SU-DHL-6 (cell line): ENCODE results near the gene HMHB1.
A peak's percentile ranks its signal among the peaks of the same experiment; 100 is the strongest.
"Not testable (repeated sequence)": the region's sequence is repeated elsewhere in the genome, so short reads cannot be mapped to it uniquely, and the experiment has no call there.

Source experiments
- H2AFZ ChIP-seq: fragments of 200-600 bp; sonication (generic); 2 replicates; pipeline ENCODE4 v1.6.1; 2014; ENCODE audit warnings: low read depth, mild to moderate bottlenecking, moderate library complexity, mixed read lengths, antibody characterized with exemption, low read length; ENCODE audit not compliant: severe bottlenecking
- H3F3A ChIP-seq: fragments of 200-600 bp; shearing (Covaris generic); 2 replicates; pipeline ENCODE4 v1.6.0; 2016; ENCODE audit warnings: antibody characterized with exemption, mild to moderate bottlenecking; ENCODE audit not compliant: insufficient read depth
- H3K27ac ChIP-seq: fragments of 200-600 bp; sonication (generic); 2 replicates; pipeline ENCODE4 v1.5.1; 2016; ENCODE audit warnings: low read depth, mild to moderate bottlenecking, low read length, moderate library complexity, mixed read lengths
- H3K27me3 ChIP-seq: fragments of 200-600 bp; sonication (generic), shearing (Covaris generic); 2 replicates; pipeline ENCODE4 v1.6.0; 2014; ENCODE audit warnings: mild to moderate bottlenecking, low read length
- H3K36me3 ChIP-seq: fragments of 200-600 bp; sonication (generic); 2 replicates; pipeline ENCODE4 v1.6.1; 2014; ENCODE audit warnings: mild to moderate bottlenecking, low read length, mixed read lengths
- H3K4me2 ChIP-seq: fragments of 300-600, 200-600 bp; shearing (Covaris generic), sonication (generic); 2 replicates; pipeline ENCODE4 v1.6.0; 2014; ENCODE audit warnings: low read length, low read depth, mild to moderate bottlenecking; ENCODE audit not compliant: poor library complexity, severe bottlenecking
- H3K4me3 ChIP-seq: fragments of 200-600 bp; sonication (generic); 2 replicates; pipeline ENCODE4 v1.5.1; 2014; ENCODE audit warnings: antibody characterized with exemption, low read length, mild to moderate bottlenecking, mixed read lengths; ENCODE audit not compliant: insufficient read depth, poor library complexity, severe bottlenecking
- H3K79me2 ChIP-seq: fragments of 200-600 bp; sonication (generic); 2 replicates; pipeline ENCODE4 v1.6.1; 2014; ENCODE audit warnings: mild to moderate bottlenecking, low read length, moderate library complexity; ENCODE audit not compliant: insufficient read depth
- H3K9ac ChIP-seq: fragments of 200-600 bp; sonication (generic); 2 replicates; pipeline ENCODE4 v1.7.0; 2014; ENCODE audit warnings: mild to moderate bottlenecking, low read length
- H3K9me2 ChIP-seq: fragments of 200-600 bp; sonication (generic); replicated peaks from 2 replicates; pipeline ENCODE4 v1.6.1; 2014; ENCODE audit warnings: low read length; ENCODE audit not compliant: insufficient read depth
- H3K9me3 ChIP-seq: fragments of 200-600 bp; sonication (generic); 2 replicates; pipeline ENCODE4 v1.6.1; 2014; ENCODE audit warnings: low read length, mixed read lengths; ENCODE audit not compliant: insufficient read depth
- H4K20me1 ChIP-seq: fragments of 200-600 bp; sonication (generic); 2 replicates; pipeline ENCODE4 v1.6.1; 2014; ENCODE audit warnings: low read depth, mild to moderate bottlenecking, antibody characterized with exemption, low read length, moderate library complexity, mixed read lengths
- CTCF ChIP-seq: fragments of 200-600 bp; sonication (generic); IDR thresholded peaks from one replicate; pipeline ENCODE4 v1.5.1; 2017; ENCODE audit warnings: antibody characterized with exemption, mild to moderate bottlenecking, low read length, moderate library complexity; ENCODE audit not compliant: insufficient read depth, poor library complexity, severe bottlenecking
- EZH2phosphoT487 ChIP-seq: fragments of 200-600 bp; sonication (generic), shearing (Covaris generic); conservative IDR thresholded peaks from 2 replicates; pipeline ENCODE4 v1.6.1; 2018; ENCODE audit warnings: mild to moderate bottlenecking, antibody characterized with exemption, low read length, moderate library complexity, mixed read lengths

HMHB1 gene

DNA sequence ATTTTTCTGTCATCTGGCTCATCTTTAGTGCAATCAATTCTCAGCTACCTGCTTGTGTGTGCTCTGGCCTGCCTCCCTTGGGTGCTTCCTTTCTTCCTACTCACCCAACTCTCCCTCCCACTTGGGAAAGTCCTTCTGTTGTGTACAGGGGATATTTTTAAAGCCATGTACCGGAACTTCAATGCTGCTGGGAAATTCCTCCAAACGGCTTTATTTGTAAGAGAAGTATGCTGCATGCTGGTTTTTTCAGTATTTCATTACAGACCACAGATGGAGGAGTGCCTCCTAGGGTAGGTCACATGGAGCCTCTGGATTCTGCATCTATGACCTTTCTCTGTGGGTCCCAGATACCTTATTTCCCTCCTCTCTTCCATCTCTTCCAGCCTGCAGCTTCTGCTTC lies 5.4 kb upstream of the HMHB1 start:
- H3K9me3 ChIP-seq = no peaks in the 10 kb centered on the region
- peak overlapping the region; percentile 25 for H2AFZ ChIP-seq
- H3K4me2 ChIP-seq = no peak overlapping the region
- no peak overlapping the region for H3K9ac ChIP-seq
- no peaks in the 10 kb centered on the region for H3K9me2 ChIP-seq
- no peak overlapping the region for H3K4me3 ChIP-seq
- H3K79me2 ChIP-seq = no peaks in the 10 kb centered on the region
- H3K27ac ChIP-seq = no peak overlapping the region
- no peaks in the 10 kb centered on the region for H3K36me3 ChIP-seq
- H4K20me1 ChIP-seq = no peaks in the 10 kb centered on the region
- no peaks in the 10 kb centered on the region for H3K27me3 ChIP-seq
- no peaks in the 10 kb centered on the region for H3F3A ChIP-seq
- TF ChIP-seq EZH2phosphoT487 = no peak
- no peak for TF ChIP-seq CTCF

- H3K9me2 ChIP-seq = no peaks in the 10 kb centered on the region
- H2AFZ ChIP-seq = no peak overlapping the region
- H3K4me2 ChIP-seq = no peak overlapping the region
- H3K79me2 ChIP-seq = no peaks in the 10 kb centered on the region
- TF ChIP-seq CTCF = no peak
- TF ChIP-seq EZH2phosphoT487 = no peak
- no peak overlapping the region for H3K4me3 ChIP-seq
- no peak overlapping the region for H3K27ac ChIP-seq
- H3K36me3 ChIP-seq = no peaks in the 10 kb centered on the region
- no peak overlapping the region for H3K9ac ChIP-seq
- H3K9me3 ChIP-seq = no peaks in the 10 kb centered on the region
- H4K20me1 ChIP-seq = no peaks in the 10 kb centered on the region
- H3K27me3 ChIP-seq = no peaks in the 10 kb centered on the region
- no peaks in the 10 kb centered on the region for H3F3A ChIP-seq
Measured at GRCh38 chr5:143807401-143807800, 4.6 kb upstream of the HMHB1 start.

DNA sequence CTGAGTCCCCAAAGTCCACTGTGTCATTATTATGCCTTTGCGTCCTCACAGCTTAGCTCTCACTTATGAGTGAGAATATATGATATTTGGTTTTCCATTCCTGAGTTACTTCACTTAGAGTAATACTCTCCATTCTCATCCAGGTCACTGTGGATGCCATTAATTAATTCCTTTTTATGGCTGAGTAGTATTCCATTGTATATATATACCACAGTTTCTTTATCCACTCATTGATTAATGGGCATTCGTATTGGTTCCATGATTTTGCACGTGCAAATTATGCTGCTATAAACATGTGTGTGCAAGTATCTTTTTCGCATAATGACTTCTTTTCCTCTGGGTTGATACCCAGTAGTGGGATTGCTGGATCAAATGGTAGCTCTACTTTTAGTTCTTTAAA lies 4.4 kb downstream of the HMHB1 start:
- H3K9me3 ChIP-seq, H3K4me2 ChIP-seq, H3K4me3 ChIP-seq, H3K27ac ChIP-seq, H2AFZ ChIP-seq, H3K9ac ChIP-seq, H3K36me3 ChIP-seq, H3K79me2 ChIP-seq, H3K27me3 ChIP-seq, H4K20me1 ChIP-seq, H3F3A ChIP-seq, H3K9me2 ChIP-seq: not testable (repeated sequence)

GRCh38 chr5:143819716-143820115 lies 7.8 kb downstream of the HMHB1 start:
- Histone ChIP-seq H3K27ac (no peak overlapping the region), H3F3A (no peaks in the 10 kb centered on the region), H4K20me1 (no peaks in the 10 kb centered on the region), H3K9me3 (no peaks in the 10 kb centered on the region), H3K9me2 (no peaks in the 10 kb centered on the region; the same call in 1 of the 2 replicates), H3K4me3 (no peak overlapping the region), H3K79me2 (no peaks in the 10 kb centered on the region), H3K9ac (no peak overlapping the region), H2AFZ (no peak overlapping the region), H3K4me2 (no peak overlapping the region), H3K36me3 (no peaks in the 10 kb centered on the region), H3K27me3 (no peaks in the 10 kb centered on the region)
- no peak for TF ChIP-seq EZH2phosphoT487
- no peak for TF ChIP-seq CTCF
